NT2/D1 (cell line): ENCODE measurements around the gene NPIPA3.
"Not testable (repeated sequence)": the region's sequence is repeated elsewhere in the genome, so short reads cannot be mapped to it uniquely, and the experiment has no call there.

Source experiments
- SUZ12 ChIP-seq: IDR thresholded peaks from 2 replicates; pipeline ENCODE4 v1.6.1; 2011; ENCODE audit not compliant: insufficient read length, insufficient read depth; ENCODE audit errors: extremely low read depth
- ZNF274 ChIP-seq: IDR thresholded peaks from 2 replicates; pipeline ENCODE4 v1.6.1; 2011; ENCODE audit warnings: mild to moderate bottlenecking, low read depth, low read length

DNA sequence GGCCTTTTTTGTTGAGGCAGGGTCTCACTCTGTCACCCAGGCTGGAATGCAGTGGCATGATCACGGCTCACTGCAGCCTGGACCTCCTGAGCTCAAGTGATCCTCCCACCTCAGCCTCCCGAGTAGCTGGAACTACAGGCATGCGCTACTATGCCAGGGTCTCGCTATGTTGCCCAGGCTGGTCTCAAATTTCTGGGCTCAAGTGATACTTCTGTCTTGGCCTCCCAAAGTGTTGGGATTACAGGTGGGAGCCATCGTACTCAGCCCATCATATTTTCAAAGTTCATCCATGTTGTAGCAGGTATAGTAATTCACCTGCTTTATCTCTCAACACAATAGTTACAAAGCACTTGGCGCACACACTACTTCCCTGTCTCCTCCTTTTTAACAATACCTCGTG, 22.8 kb upstream of the NPIPA3 start:
- not testable (repeated sequence) for TF ChIP-seq ZNF274, SUZ12
